ENCODE results near the gene BATF. TPM values are rescaled to one million over a fixed set of nuclear protein-coding genes. Genes with fewer than 3 reads are reported as not detected.

BATF gene
- polyA plus RNA-seq, 1 experiment, result not detected

GRCh38 chr14:75522983-75523318 is 682 bp downstream of the BATF start:
- ChIA-PET CTCF (interaction anchor here (0.5 kb wide), 2 partner anchors 25 to 123 kb away, joined by 3 read pairs; no protein-coding TSS in a partner anchor), POLR2A (no interaction called here)
- H3K27ac ChIP-seq (ENCODE audit: low read depth, low read length), result no peak overlapping the region
- no peak for TF ChIP-seq CTCF (IDR thresholded peaks at IDR 0.05; ENCODE audit: low read depth, low read length)
- H3K9me3 ChIP-seq (ENCODE audit: control insufficient read depth, insufficient read depth, low read length), result no peaks in the 10 kb centered on the region; the same call in 1 of the 2 replicates
- peaks cover 6% of the 10 kb centered on the region for H3K27me3 ChIP-seq (ENCODE audit: control insufficient read depth, insufficient read depth, low read length)
- no peak for DNase-seq (ENCODE audit: low read depth, low spot score)
- no peak overlapping the region for H3K4me3 ChIP-seq (ENCODE audit: low read depth, low read length)

GRCh38 chr14:75523771-75524171 is 1.5 kb downstream of the BATF start:
- no peak for DNase-seq (ENCODE audit: low read depth, low spot score)
- ChIA-PET POLR2A (no interaction called here), CTCF (no interaction called here)
- no peaks in the 10 kb centered on the region; the same call in 1 of the 2 replicates for H3K9me3 ChIP-seq (ENCODE audit: control insufficient read depth, insufficient read depth, low read length)
- no peak overlapping the region for H3K4me3 ChIP-seq (ENCODE audit: low read depth, low read length)
- H3K27me3 ChIP-seq (ENCODE audit: control insufficient read depth, insufficient read depth, low read length), result peaks cover 3% of the 10 kb centered on the region
- TF ChIP-seq CTCF (IDR thresholded peaks at IDR 0.05; ENCODE audit: low read depth, low read length), result no peak
- H3K27ac ChIP-seq (ENCODE audit: low read depth, low read length), result no peak overlapping the region

DNA sequence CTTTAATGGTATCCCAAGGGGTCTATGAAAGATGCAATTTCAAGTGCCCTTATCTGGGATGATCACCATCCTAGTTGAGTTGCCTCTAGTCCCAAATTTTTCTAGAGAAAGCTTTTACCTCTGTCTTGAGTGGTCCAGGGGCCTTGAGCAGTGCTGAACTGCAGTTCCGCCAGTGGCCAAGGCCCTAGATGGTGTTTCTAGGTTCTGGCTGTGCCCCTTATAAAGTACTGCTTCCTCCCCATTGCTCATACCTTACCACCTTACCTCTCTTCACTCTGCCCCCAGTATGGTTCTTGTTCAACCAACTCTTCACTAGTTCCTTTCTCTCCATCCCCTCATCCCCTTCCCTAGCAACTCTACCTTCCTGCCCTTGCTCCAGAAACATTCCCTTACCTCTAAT is 3.7 kb downstream of the BATF start:
- ChIA-PET CTCF (interaction anchor here (0.7 to 0.9 kb wide), 2 partner anchors 28 to 215 kb away, joined by 3 read pairs; no protein-coding TSS in a partner anchor), POLR2A (no interaction called here)
- H3K4me3 ChIP-seq (ENCODE audit: low read depth, low read length), result no peak overlapping the region
- no peak for TF ChIP-seq CTCF (IDR thresholded peaks at IDR 0.05; ENCODE audit: low read depth, low read length)
- peaks cover 3% of the 10 kb centered on the region for H3K27me3 ChIP-seq (ENCODE audit: control insufficient read depth, insufficient read depth, low read length)
- H3K9me3 ChIP-seq (ENCODE audit: control insufficient read depth, insufficient read depth, low read length), result no peaks in the 10 kb centered on the region
- H3K27ac ChIP-seq (ENCODE audit: low read depth, low read length), result no peak overlapping the region
- no peak for DNase-seq (ENCODE audit: low read depth, low spot score)

- CTCF ChIA-PET, result no interaction called here
- peaks cover 3% of the 10 kb centered on the region for H3K27me3 ChIP-seq (ENCODE audit: control insufficient read depth, insufficient read depth, low read length)
- no peak for TF ChIP-seq CTCF (IDR thresholded peaks at IDR 0.05; ENCODE audit: low read depth, low read length)
- POLR2A ChIA-PET, result no interaction called here
- H3K9me3 ChIP-seq (ENCODE audit: control insufficient read depth, insufficient read depth, low read length), result no peaks in the 10 kb centered on the region
- no peak overlapping the region for H3K4me3 ChIP-seq (ENCODE audit: low read depth, low read length)
- H3K27ac ChIP-seq (ENCODE audit: low read depth, low read length), result no peak overlapping the region
- DNase-seq (ENCODE audit: low read depth, low spot score), result no peak
Measured at GRCh38 chr14:75527449-75528163, 5.3 kb downstream of the BATF start.

DNA sequence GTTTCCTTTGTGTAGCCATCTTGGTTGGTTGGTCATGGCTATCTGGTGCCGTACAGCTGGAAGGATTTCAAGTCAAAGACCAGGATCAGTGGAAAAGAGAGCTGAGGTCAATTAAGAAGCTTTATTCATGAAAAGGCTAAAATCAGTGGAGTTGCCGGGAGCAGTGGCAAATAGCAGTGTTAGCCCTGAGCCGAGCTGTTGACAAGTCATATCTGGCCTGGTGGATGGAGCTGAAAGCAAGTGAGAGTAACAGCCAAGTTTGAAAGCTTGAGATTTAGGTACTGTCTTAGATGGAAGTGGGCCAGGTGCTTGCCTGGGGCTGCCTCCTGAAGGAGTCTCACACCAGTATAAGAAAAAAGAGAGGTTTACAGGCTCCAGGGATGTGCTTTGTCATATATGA is 9.0 kb downstream of the BATF start:
- no peak for TF ChIP-seq CTCF (IDR thresholded peaks at IDR 0.05; ENCODE audit: low read depth, low read length)
- H3K4me3 ChIP-seq (ENCODE audit: low read depth, low read length), result no peak overlapping the region
- H3K9me3 ChIP-seq (ENCODE audit: control insufficient read depth, insufficient read depth, low read length), result no peaks in the 10 kb centered on the region
- CTCF ChIA-PET, result interaction anchor here (0.6 to 1.8 kb wide), 2 partner anchors 30 to 1785 kb away, joined by 3 to 5 read pairs; no protein-coding TSS in a partner anchor
- POLR2A ChIA-PET, result no interaction called here
- peaks cover 3% of the 10 kb centered on the region for H3K27me3 ChIP-seq (ENCODE audit: control insufficient read depth, insufficient read depth, low read length)
- H3K27ac ChIP-seq (ENCODE audit: low read depth, low read length), result no peak overlapping the region
- no peak for DNase-seq (ENCODE audit: low read depth, low spot score)

All from AG04450 (cell line).